ENCODE results near the gene ARMC2.
"Not testable (repeated sequence)": the region's sequence is repeated elsewhere in the genome, so short reads cannot be mapped to it uniquely, and the experiment has no call there.

Gene ARMC2

DNA sequence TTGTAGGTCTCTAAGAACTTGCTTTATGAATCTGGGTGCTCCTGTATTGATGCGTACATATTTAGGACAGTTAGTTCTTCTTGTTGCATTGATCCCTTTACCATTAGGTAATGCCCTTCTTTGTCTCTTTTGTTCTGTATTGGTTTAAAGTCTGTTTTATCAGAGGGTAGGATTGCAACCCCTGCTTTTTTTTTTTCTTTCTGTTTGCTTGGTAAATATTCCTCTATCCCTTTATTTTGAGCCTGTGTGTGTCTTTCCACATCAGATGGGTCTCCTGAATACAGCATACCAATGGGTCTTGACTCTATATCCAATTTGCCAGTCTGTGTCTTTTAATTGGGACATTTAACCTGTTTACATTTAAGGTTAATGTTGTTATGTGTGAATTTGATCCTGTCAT is 130.4 kb downstream of the ARMC2 start:
- not testable (repeated sequence) for H3K9me3 ChIP-seq (ENCODE audit: control insufficient read depth in 2 of 2, low read length in 2 of 2); H3K9ac ChIP-seq (ENCODE audit: low read depth in 1 of 2, low read length in 2 of 2); H3K4me3 ChIP-seq (ENCODE audit: low read length in 2 of 2); H3K27ac ChIP-seq (ENCODE audit: low read depth in 2 of 2, low read length in 2 of 2); H3K4me1 ChIP-seq (ENCODE audit: control insufficient read depth in 2 of 2, insufficient read depth in 2 of 2, low read length in 2 of 2); H3K36me3 ChIP-seq (ENCODE audit: control insufficient read depth in 2 of 2, insufficient read depth in 2 of 2, low read length in 2 of 2); H3K27me3 ChIP-seq (ENCODE audit: control insufficient read depth in 2 of 2, insufficient read depth in 2 of 2, low read length in 2 of 2)

DNA sequence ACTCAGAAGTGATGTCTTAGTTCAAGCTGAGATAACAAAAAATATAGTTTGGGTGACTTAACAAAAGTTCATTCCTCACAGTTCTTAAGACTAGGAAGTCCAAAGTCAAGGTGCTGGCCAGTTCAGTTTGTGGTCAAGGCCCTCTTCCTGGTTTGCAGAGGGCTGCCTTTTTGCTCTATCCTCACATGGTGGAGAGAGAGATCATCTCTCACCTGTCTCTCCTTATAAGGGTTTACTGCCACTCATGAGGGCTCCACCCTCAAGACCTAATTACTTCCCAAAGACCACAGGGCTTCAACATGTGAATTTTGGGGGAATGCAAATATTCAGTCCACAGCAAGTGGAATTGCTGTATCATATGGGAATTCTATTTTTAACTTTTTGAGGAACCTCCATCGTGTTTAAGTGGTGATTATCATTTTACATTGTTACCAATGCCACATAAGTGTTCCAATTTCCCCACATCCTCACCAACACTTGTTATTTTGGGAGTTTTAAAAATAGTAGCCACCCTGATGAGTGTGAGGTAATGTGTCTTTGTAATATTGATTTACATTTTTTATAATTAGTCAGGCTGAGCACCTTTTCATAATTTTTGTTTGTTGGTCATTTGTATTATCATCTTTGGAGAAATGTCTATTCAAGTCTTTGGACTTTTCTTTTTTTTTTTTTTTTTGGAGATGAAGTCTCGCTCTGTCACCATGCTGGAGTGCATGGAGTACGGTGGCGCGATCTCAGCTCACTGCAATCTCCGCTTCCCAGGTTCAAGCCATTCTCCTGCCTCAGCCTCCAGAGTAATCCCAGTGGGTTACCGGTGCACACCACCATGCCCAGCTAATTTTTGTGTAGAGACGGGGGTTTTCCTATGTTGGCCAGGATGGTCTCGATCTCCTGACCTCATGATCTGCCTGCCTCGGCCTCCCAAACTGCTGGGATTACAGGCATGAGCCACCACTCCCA is 134.2 kb downstream of the ARMC2 start:
- H3K36me3 ChIP-seq (ENCODE audit: control insufficient read depth in 2 of 2, insufficient read depth in 2 of 2, low read length in 2 of 2): peaks cover 6 to 7% of the 10 kb centered on the region in 2 donors
- H3K9me3 ChIP-seq (ENCODE audit: control insufficient read depth in 2 of 2, low read length in 2 of 2): no peaks in the 10 kb centered on the region
- H3K4me1 ChIP-seq (ENCODE audit: control insufficient read depth in 2 of 2, insufficient read depth in 2 of 2, low read length in 2 of 2): peaks cover 2 to 5% of the 10 kb centered on the region in 2 donors
- H3K27ac ChIP-seq (ENCODE audit: low read depth in 2 of 2, low read length in 2 of 2): no peak overlapping the region
- no peaks in the 10 kb centered on the region for H3K27me3 ChIP-seq (ENCODE audit: control insufficient read depth in 2 of 2, insufficient read depth in 2 of 2, low read length in 2 of 2)
- H3K9ac ChIP-seq (ENCODE audit: low read depth in 1 of 2, low read length in 2 of 2): no peak overlapping the region
- H3K4me3 ChIP-seq (ENCODE audit: low read length in 2 of 2): no peak overlapping the region

DNA sequence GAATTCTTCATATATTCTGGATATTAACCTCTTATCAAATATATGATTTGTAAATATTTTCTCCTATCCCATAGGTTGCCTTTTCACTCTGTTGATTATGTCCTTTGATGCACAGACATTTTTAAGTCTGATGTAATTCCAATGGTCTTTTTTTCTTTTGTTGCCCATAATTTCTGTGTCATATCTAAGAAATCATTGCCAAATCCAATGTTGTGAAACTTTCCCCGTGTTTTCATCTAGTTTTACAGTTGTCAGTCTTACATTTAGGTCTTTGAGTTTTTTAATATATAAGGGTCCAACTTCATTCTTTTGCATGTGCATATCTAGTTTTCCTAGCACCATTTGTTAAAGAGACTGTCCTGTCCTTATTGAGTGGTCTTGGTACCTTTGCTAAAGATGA is 134.9 kb downstream of the ARMC2 start:
- H3K9me3 ChIP-seq (ENCODE audit: control insufficient read depth in 2 of 2, low read length in 2 of 2): no peaks in the 10 kb centered on the region
- no peak overlapping the region for H3K4me3 ChIP-seq (ENCODE audit: low read length in 2 of 2)
- no peak overlapping the region for H3K27ac ChIP-seq (ENCODE audit: low read depth in 2 of 2, low read length in 2 of 2)
- H3K4me1 ChIP-seq (ENCODE audit: control insufficient read depth in 2 of 2, insufficient read depth in 2 of 2, low read length in 2 of 2): peaks cover 2 to 5% of the 10 kb centered on the region in 2 donors
- H3K36me3 ChIP-seq (ENCODE audit: control insufficient read depth in 2 of 2, insufficient read depth in 2 of 2, low read length in 2 of 2): peaks cover 7% of the 10 kb centered on the region in 2 donors
- no peaks in the 10 kb centered on the region for H3K27me3 ChIP-seq (ENCODE audit: control insufficient read depth in 2 of 2, insufficient read depth in 2 of 2, low read length in 2 of 2)
- H3K9ac ChIP-seq (ENCODE audit: low read depth in 1 of 2, low read length in 2 of 2): no peak overlapping the region

DNA sequence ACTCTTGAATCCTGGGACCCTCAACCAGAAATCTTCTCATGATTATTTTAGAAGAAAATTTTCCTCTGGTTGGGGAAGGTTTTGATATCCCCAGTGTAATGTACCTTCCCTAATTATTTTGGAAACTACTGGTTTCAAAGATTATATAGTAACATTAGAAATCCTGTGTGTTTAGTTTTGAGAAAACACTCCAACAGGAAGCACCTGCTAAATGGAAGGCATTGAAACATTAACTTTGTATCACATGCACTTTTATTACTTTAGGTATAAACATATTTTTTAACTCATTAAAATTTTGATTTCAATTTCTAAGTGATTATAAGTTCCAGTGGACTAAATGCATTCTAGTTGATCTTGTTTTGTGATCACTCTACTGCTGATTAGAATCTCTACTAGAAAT is 137.1 kb downstream of the ARMC2 start:
- Histone ChIP-seq H3K9me3 (ENCODE audit: control insufficient read depth in 2 of 2, low read length in 2 of 2) (no peaks in the 10 kb centered on the region), H3K27ac (ENCODE audit: low read depth in 2 of 2, low read length in 2 of 2) (no peak overlapping the region), H3K27me3 (ENCODE audit: control insufficient read depth in 2 of 2, insufficient read depth in 2 of 2, low read length in 2 of 2) (no peaks in the 10 kb centered on the region), H3K36me3 (ENCODE audit: control insufficient read depth in 2 of 2, insufficient read depth in 2 of 2, low read length in 2 of 2) (peaks cover 21 to 22% of the 10 kb centered on the region in 2 donors), H3K4me3 (ENCODE audit: low read length in 2 of 2) (no peak overlapping the region), H3K9ac (ENCODE audit: low read depth in 1 of 2, low read length in 2 of 2) (no peak overlapping the region), H3K4me1 (ENCODE audit: control insufficient read depth in 2 of 2, insufficient read depth in 2 of 2, low read length in 2 of 2) (peaks cover 5 to 10% of the 10 kb centered on the region in 2 donors)

DNA sequence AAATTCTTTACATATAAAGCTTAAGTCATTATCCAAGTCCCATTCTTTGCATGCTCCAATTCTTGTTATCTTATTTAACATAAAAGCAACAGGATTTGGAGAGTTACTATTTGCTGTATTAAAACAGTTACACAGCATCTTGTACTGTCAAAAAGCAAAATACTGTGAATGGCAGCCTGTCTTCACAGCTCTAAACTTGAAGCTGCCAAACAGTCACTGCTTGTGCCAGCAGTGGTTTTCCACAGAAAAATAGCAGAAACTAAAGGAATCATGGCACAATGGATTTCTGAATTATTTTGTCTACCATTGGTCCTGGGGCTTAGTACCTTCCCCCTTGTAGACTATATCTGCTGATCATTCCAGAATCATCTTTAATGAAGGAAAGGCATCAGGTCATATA is 138.9 kb downstream of the ARMC2 start:
- H3K9me3 ChIP-seq (ENCODE audit: control insufficient read depth in 2 of 2, low read length in 2 of 2): no peaks in the 10 kb centered on the region
- no peak overlapping the region for H3K4me3 ChIP-seq (ENCODE audit: low read length in 2 of 2)
- H3K9ac ChIP-seq (ENCODE audit: low read depth in 1 of 2, low read length in 2 of 2): no peak overlapping the region
- H3K27me3 ChIP-seq (ENCODE audit: control insufficient read depth in 2 of 2, insufficient read depth in 2 of 2, low read length in 2 of 2): no peaks in the 10 kb centered on the region
- peaks cover 10 to 11% of the 10 kb centered on the region in 2 donors for H3K4me1 ChIP-seq (ENCODE audit: control insufficient read depth in 2 of 2, insufficient read depth in 2 of 2, low read length in 2 of 2)
- peaks cover 25 to 35% of the 10 kb centered on the region in 2 donors for H3K36me3 ChIP-seq (ENCODE audit: control insufficient read depth in 2 of 2, insufficient read depth in 2 of 2, low read length in 2 of 2)
- H3K27ac ChIP-seq (ENCODE audit: low read depth in 2 of 2, low read length in 2 of 2): no peak overlapping the region

DNA sequence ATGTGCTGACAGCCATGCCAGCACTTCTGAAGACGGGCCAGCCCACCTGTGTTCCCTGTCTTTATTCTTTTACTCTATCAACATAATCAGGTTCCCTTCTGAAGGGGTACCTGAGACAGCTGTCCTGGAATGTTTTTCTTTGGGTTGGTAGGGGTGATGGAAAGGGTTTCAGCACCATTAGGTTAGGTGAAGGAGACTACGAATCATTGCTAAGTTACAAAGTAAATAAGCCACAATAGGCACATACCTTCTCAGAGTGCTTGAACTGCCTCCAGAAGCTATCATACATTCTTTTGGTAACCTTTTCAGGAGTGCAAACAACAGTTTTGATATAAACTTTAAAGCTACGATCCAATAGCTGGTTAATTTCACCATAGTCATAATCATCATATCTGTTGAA is 140.1 kb downstream of the ARMC2 start:
- no peaks in the 10 kb centered on the region for H3K27me3 ChIP-seq (ENCODE audit: control insufficient read depth in 2 of 2, insufficient read depth in 2 of 2, low read length in 2 of 2)
- no peak overlapping the region for H3K27ac ChIP-seq (ENCODE audit: low read depth in 2 of 2, low read length in 2 of 2)
- no peak overlapping the region for H3K9ac ChIP-seq (ENCODE audit: low read depth in 1 of 2, low read length in 2 of 2)
- no peak overlapping the region for H3K4me3 ChIP-seq (ENCODE audit: low read length in 2 of 2)
- H3K36me3 ChIP-seq (ENCODE audit: control insufficient read depth in 2 of 2, insufficient read depth in 2 of 2, low read length in 2 of 2): peaks cover 29 to 46% of the 10 kb centered on the region in 2 donors
- no peaks in the 10 kb centered on the region for H3K9me3 ChIP-seq (ENCODE audit: control insufficient read depth in 2 of 2, low read length in 2 of 2)
- H3K4me1 ChIP-seq (ENCODE audit: control insufficient read depth in 2 of 2, insufficient read depth in 2 of 2, low read length in 2 of 2): peaks cover 10 to 11% of the 10 kb centered on the region in 2 donors

DNA sequence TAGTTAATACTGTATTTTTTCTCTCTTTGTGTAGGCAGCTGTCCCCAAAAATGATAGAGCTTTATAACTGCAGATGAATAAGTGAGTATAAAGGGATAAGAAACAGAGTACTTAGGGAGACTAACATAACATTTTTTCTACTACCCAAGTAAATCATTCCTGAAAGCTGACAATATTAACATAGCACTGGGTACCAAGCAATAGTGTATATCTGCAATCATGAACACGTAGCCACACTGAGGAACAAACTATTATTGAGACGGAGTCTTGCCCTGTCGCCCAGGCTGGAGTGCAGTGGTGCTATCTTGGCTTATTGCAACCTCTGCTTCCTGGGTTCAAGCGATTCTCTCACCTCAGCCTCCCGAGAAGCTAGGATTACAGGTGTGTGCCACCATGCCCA is 140.5 kb downstream of the ARMC2 start:
- Histone ChIP-seq H3K9ac (ENCODE audit: low read depth in 1 of 2, low read length in 2 of 2) (no peak overlapping the region), H3K36me3 (ENCODE audit: control insufficient read depth in 2 of 2, insufficient read depth in 2 of 2, low read length in 2 of 2) (peaks cover 29 to 46% of the 10 kb centered on the region in 2 donors), H3K27ac (ENCODE audit: low read depth in 2 of 2, low read length in 2 of 2) (no peak overlapping the region)

DNA sequence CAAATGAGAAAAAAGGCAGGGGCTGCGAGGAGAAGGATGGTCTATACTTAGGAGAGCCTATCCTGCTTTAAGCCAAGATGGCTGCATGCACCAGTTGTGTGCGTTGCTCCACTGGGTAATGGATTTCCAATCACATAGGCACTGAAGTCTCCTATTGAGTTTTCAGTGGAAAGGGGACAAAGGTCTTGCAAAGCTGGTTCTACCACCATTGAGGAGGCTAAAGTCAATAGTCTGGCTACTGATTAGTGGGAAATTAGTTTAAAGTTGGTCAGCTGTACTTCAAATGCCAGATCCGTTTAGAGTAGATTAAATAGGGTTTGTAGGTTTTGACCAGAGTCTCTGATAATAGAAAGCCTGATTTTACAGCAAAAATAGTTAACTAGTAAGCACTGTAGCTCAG is 141.5 kb downstream of the ARMC2 start:
- H3K9ac ChIP-seq (ENCODE audit: low read depth in 1 of 2, low read length in 2 of 2): no peak overlapping the region
- no peaks in the 10 kb centered on the region for H3K27me3 ChIP-seq (ENCODE audit: control insufficient read depth in 2 of 2, insufficient read depth in 2 of 2, low read length in 2 of 2)
- peaks cover 33 to 46% of the 10 kb centered on the region in 2 donors for H3K36me3 ChIP-seq (ENCODE audit: control insufficient read depth in 2 of 2, insufficient read depth in 2 of 2, low read length in 2 of 2)
- peaks cover 10 to 11% of the 10 kb centered on the region in 2 donors for H3K4me1 ChIP-seq (ENCODE audit: control insufficient read depth in 2 of 2, insufficient read depth in 2 of 2, low read length in 2 of 2)
- H3K4me3 ChIP-seq (ENCODE audit: low read length in 2 of 2): peak overlapping the region in 1 of 2 donors; percentile 32
- peak overlapping the region in 1 of 2 donors; percentile 3 for H3K27ac ChIP-seq (ENCODE audit: low read depth in 2 of 2, low read length in 2 of 2)
- no peaks in the 10 kb centered on the region for H3K9me3 ChIP-seq (ENCODE audit: control insufficient read depth in 2 of 2, low read length in 2 of 2)

More for the DNA sequence above, 140.5 kb downstream of the ARMC2 start:
- Histone ChIP-seq H3K4me3 (ENCODE audit: low read length in 2 of 2) (no peak overlapping the region), H3K9me3 (ENCODE audit: control insufficient read depth in 2 of 2, low read length in 2 of 2) (no peaks in the 10 kb centered on the region), H3K27me3 (ENCODE audit: control insufficient read depth in 2 of 2, insufficient read depth in 2 of 2, low read length in 2 of 2) (no peaks in the 10 kb centered on the region), H3K4me1 (ENCODE audit: control insufficient read depth in 2 of 2, insufficient read depth in 2 of 2, low read length in 2 of 2) (peaks cover 10 to 11% of the 10 kb centered on the region in 2 donors)

DNA sequence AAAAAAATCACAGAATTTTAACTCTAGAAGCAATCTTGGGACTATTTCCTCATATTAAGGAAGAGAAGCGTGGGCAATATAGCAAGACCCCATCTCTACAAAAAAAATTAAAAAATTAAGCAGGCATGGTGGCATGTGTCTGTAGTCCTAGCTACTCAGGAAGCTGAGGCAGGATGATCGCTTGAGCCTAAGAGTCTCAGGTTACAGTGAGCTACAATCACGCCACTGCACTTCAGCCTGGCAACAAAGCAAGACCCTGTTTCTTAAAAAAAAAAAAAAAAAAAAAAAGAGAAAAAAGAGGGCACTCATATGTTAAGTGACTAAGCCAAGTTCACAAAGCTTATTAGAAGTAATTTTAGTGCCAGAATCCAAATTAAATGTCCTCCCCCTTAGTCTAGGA is 145.7 kb downstream of the ARMC2 start:
- Histone ChIP-seq H3K4me1 (ENCODE audit: control insufficient read depth in 2 of 2, insufficient read depth in 2 of 2, low read length in 2 of 2) (peaks cover 5 to 9% of the 10 kb centered on the region in 2 donors), H3K36me3 (ENCODE audit: control insufficient read depth in 2 of 2, insufficient read depth in 2 of 2, low read length in 2 of 2) (peaks cover 29 to 49% of the 10 kb centered on the region in 2 donors)

DNA sequence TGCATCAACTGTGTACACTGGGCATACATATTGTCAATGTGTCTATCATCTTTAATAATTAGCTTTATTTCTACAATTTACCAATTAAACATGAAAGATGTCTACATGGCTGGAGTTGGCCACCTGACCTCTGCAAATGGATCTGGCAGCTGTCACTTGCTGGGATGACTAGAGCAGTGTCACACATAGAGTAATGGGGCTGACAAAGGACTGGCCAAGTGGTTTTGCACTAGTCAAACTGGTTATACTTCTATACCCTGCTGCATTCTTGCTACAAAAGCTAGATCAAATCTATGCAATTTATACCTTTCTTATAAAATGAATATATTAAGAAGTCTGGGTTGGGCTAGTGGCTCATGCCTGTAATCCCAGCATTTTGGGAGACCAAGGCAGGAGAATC is 147.1 kb downstream of the ARMC2 start:
- Histone ChIP-seq H3K9ac (ENCODE audit: low read depth in 1 of 2, low read length in 2 of 2) (no peak overlapping the region), H3K27me3 (ENCODE audit: control insufficient read depth in 2 of 2, insufficient read depth in 2 of 2, low read length in 2 of 2) (no peaks in the 10 kb centered on the region), H3K36me3 (ENCODE audit: control insufficient read depth in 2 of 2, insufficient read depth in 2 of 2, low read length in 2 of 2) (peaks cover 29 to 45% of the 10 kb centered on the region in 2 donors), H3K9me3 (ENCODE audit: control insufficient read depth in 2 of 2, low read length in 2 of 2) (no peaks in the 10 kb centered on the region), H3K27ac (ENCODE audit: low read depth in 2 of 2, low read length in 2 of 2) (no peak overlapping the region), H3K4me1 (ENCODE audit: control insufficient read depth in 2 of 2, insufficient read depth in 2 of 2, low read length in 2 of 2) (peaks cover 2 to 5% of the 10 kb centered on the region in 2 donors), H3K4me3 (ENCODE audit: low read length in 2 of 2) (no peak overlapping the region)

More for the DNA sequence above, 145.7 kb downstream of the ARMC2 start:
- Histone ChIP-seq H3K4me3 (ENCODE audit: low read length in 2 of 2) (no peak overlapping the region), H3K9ac (ENCODE audit: low read depth in 1 of 2, low read length in 2 of 2) (no peak overlapping the region), H3K9me3 (ENCODE audit: control insufficient read depth in 2 of 2, low read length in 2 of 2) (no peaks in the 10 kb centered on the region), H3K27me3 (ENCODE audit: control insufficient read depth in 2 of 2, insufficient read depth in 2 of 2, low read length in 2 of 2) (no peaks in the 10 kb centered on the region), H3K27ac (ENCODE audit: low read depth in 2 of 2, low read length in 2 of 2) (no peak overlapping the region)

Data from mucosa of rectum (tissue), 2 donors.